ENCODE results near the gene ELAVL2.

GRCh38 chr9:23644326-23644725 is 181.7 kb downstream of the ELAVL2 start:
- TF ChIP-seq CTCF (conservative IDR thresholded peaks at IDR 0.05; ENCODE audit: low read depth, low read length) = no peak
- no peak for TF ChIP-seq EZH2phosphoT487 (IDR thresholded peaks at IDR 0.05; ENCODE audit: borderline replicate concordance, low read length)
- TF ChIP-seq EZH2 (IDR thresholded peaks at IDR 0.05; ENCODE audit: low read length, unreplicated experiment) = no peak

Measured in PC-3 (cell line).